Prostate gland (tissue), 2 donors: ENCODE data around the gene PCYOX1L.

ENCODE experiments used
- CTCF ChIP-seq, 4 experiments: fragments of 200-600 bp in 2 of 4; fragments of 450-650 bp in 2 of 4; sonication (generic) in 2 of 4; IDR thresholded peaks; 1 replicate in 3 of 4; 2 replicates in 1 of 4; pipeline ENCODE4 v1.5.1; 2016 to 2019; ENCODE audit warnings: antibody characterized with exemption in 4 of 4, mild to moderate bottlenecking in 2 of 4, moderate library complexity in 2 of 4
- POLR2A ChIP-seq: fragments of 450-650 bp; IDR thresholded peaks from one replicate; pipeline ENCODE4 v1.6.1; 2016; ENCODE audit warnings: antibody characterized with exemption, mild to moderate bottlenecking
- POLR2AphosphoS5 ChIP-seq: sonication (generic); formaldehyde crosslinking; IDR thresholded peaks from one replicate; pipeline ENCODE4 v1.6.1; 2017; ENCODE audit warnings: antibody characterized with exemption

GRCh38 chr5:149383399-149383798, 25.6 kb downstream of the PCYOX1L start:
- TF ChIP-seq CTCF (IDR thresholded peaks at IDR 0.05) (no peak), POLR2A (no peak), POLR2AphosphoS5 (peak; percentile 42)
